Measurements from ENCODE around the gene TPSB2.
"Not testable (repeated sequence)": the region's sequence is repeated elsewhere in the genome, so short reads cannot be mapped to it uniquely, and the experiment has no call there.

GRCh38 chr16:1236659-1237058, 6.7 kb upstream of the TPSB2 start:
- TF ChIP-seq, protein P1, sequence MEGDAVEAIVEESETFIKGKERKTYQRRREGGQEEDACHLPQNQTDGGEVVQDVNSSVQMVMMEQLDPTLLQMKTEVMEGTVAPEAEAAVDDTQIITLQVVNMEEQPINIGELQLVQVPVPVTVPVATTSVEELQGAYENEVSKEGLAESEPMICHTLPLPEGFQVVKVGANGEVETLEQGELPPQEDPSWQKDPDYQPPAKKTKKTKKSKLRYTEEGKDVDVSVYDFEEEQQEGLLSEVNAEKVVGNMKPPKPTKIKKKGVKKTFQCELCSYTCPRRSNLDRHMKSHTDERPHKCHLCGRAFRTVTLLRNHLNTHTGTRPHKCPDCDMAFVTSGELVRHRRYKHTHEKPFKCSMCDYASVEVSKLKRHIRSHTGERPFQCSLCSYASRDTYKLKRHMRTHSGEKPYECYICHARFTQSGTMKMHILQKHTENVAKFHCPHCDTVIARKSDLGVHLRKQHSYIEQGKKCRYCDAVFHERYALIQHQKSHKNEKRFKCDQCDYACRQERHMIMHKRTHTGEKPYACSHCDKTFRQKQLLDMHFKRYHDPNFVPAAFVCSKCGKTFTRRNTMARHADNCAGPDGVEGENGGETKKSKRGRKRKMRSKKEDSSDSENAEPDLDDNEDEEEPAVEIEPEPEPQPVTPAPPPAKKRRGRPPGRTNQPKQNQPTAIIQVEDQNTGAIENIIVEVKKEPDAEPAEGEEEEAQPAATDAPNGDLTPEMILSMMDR (IDR thresholded peaks at IDR 0.05; ENCODE audit: borderline replicate concordance, extremely low read depth, low read length, poor library complexity, severe bottlenecking): not testable (repeated sequence)
- TF ChIP-seq EZH2 (IDR thresholded peaks at IDR 0.05; ENCODE audit: borderline replicate concordance, low read depth, low read length, severe bottlenecking): not testable (repeated sequence)
